ENCODE measurements around the gene CERS1. TPM values are rescaled to one million over a fixed set of nuclear protein-coding genes. Genes with fewer than 3 reads are reported as not detected.

The CERS1 gene
- total and polyA plus RNA-seq, 2 donors (not counting 3 experiments of a cell fraction or from before 2014, with no cell fraction given), result 4.0 to 8.5 TPM

GRCh38 chr19:18898081-18898606 is 2.2 kb upstream of the CERS1 start:
- CTCF ChIA-PET, result interaction anchor here (1.1 to 1.6 kb wide), 3 partner anchors 18 to 89 kb away, joined by 3 to 5 read pairs (median 3); no protein-coding TSS in a partner anchor
- H3K27ac ChIP-seq (ENCODE audit: insufficient read depth, low read depth, low read length), result no peak overlapping the region
- dilution Hi-C loops (cut with MboI; ENCODE audit: extremely low pct_ligation_motif_present, low sequenced_read_pairs), result no loop called here

More at GRCh38 chr19:18898081-18898606, 2.2 kb upstream of the CERS1 start:
- H3K9me1 ChIP-seq (replicated peaks; ENCODE audit: control insufficient read depth, extremely low read depth, insufficient read depth, low read length), result no peaks in the 10 kb centered on the region
- TF ChIP-seq GATA2 (IDR thresholded peaks at IDR 0.05; ENCODE audit: insufficient read depth, insufficient read length, low read depth, low read length), result no peak
- TF ChIP-seq MAX (IDR thresholded peaks at IDR 0.05; ENCODE audit: insufficient read depth, insufficient read length), result no peak
- TF ChIP-seq FOS (IDR thresholded peaks at IDR 0.05; ENCODE audit: borderline replicate concordance, insufficient read depth, low read length), result no peak
- no peak for TF ChIP-seq POLR2A (IDR thresholded peaks at IDR 0.05; ENCODE audit: low read depth, low read length)
- no peak for TF ChIP-seq MYC (IDR thresholded peaks at IDR 0.05; ENCODE audit: low read depth, low read length)
- TF ChIP-seq POLR2AphosphoS5 (IDR thresholded peaks at IDR 0.05; ENCODE audit: insufficient read depth, low read depth, low read length), result no peak
- TF ChIP-seq JUN (IDR thresholded peaks at IDR 0.05; ENCODE audit: borderline replicate concordance, insufficient read depth, insufficient read length, low read depth), result no peak
- no peak for TF ChIP-seq CTCF (IDR thresholded peaks at IDR 0.05; ENCODE audit: extremely low read depth in 1 of 2, insufficient read depth in 1 of 2, low read depth in 1 of 2, low read length in 2 of 2)
- TF ChIP-seq EZH2 (IDR thresholded peaks at IDR 0.05; ENCODE audit: borderline replicate concordance, low read depth, low read length, severe bottlenecking), result no peak
- no peaks in the 10 kb centered on the region for H3K9me3 ChIP-seq (replicated peaks; ENCODE audit: control insufficient read depth, insufficient read depth, low read length)
- intact Hi-C loops (cut with micrococcal nuclease), result loop anchor here (5.0 kb wide), 1 partner anchor 74 kb away; no protein-coding TSS in a partner anchor
- POLR2A ChIA-PET, result no interaction called here
- H4K20me1 ChIP-seq (replicated peaks; ENCODE audit: control insufficient read depth, extremely low read depth, insufficient read depth, low read length), result no peaks in the 10 kb centered on the region
- no peak overlapping the region for H2AFZ ChIP-seq (ENCODE audit: low read depth, low read length)
- H3K4me1 ChIP-seq (ENCODE audit: control insufficient read depth, extremely low read depth, insufficient read depth, low read length), result no peaks in the 10 kb centered on the region
- no peak overlapping the region for H3K4me3 ChIP-seq (replicated peaks in 1 of 3; ENCODE audit: insufficient read depth in 1 of 3, low read depth in 1 of 3, low read length in 3 of 3)
- peaks cover 0 to 14% of the 10 kb centered on the region in 2 experiments for H3K36me3 ChIP-seq (ENCODE audit: control insufficient read depth in 2 of 2, extremely low read depth in 1 of 2, insufficient read depth in 2 of 2, low read length in 2 of 2)
- BruUV-seq (replicated peaks), result no TSS peak
- H3K79me2 ChIP-seq (ENCODE audit: control insufficient read depth, insufficient read depth, low read length), result no peaks in the 10 kb centered on the region
- DNase-seq (ENCODE audit: low read depth, low spot score) (no peak), FAIRE-seq (no peak)
- H3K9ac ChIP-seq (replicated peaks; ENCODE audit: extremely low read depth, insufficient read depth, low read length), result no peak overlapping the region
- H3K4me2 ChIP-seq (ENCODE audit: insufficient read depth, low read length), result no peak overlapping the region
- peaks cover 0 to 2% of the 10 kb centered on the region in 2 experiments for H3K27me3 ChIP-seq (ENCODE audit: control insufficient read depth in 2 of 2, insufficient read depth in 2 of 2, low read length in 2 of 2)

Data from endothelial cell of umbilical vein (primary cell).